ENCODE measurements around the gene GPR34.
A peak's percentile ranks its signal among the peaks of the same experiment; 100 is the strongest.

GPR34 gene

DNA sequence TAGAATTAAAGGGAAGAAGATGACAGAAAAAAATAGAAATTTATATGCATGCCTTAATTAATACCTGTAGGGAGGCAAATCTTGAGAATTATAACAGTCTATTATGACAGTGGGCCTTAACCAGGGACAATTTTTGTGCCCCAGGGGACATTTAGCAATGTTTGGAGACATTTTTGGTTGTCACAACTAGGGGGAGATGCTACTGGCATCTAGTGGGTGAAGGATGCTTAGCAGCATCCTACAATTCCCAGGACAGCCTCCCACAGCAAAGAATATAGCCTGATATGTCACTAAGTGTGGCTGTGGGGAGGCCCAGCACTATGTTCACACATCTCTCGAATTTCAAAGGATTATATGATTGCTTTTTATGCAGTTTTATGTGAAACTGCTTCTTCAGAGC, 45.8 kb downstream of the GPR34 start:
- DNase-seq (ENCODE audit: low spot score), result peak; percentile 14

DNA sequence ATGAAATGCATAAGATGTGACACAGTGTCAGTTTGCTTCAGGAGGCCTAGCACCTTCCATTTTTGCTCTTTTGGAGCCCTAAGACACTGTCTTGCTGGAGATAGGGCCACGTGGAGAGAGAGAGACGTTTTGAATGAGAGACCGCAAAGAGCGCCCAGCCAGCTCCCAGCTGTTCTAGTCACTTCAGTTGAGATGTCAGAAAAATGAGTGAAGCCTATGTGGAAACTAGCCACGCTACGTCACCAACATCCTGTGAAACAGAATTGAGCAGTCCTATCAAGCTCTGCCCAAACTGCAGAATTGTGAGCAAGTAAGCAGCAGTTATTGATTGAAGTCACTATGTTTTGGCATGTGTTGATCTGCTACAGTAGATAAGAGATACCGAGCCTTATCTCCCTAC, 48.3 kb downstream of the GPR34 start:
- no peak for DNase-seq (ENCODE audit: low spot score)

DNA sequence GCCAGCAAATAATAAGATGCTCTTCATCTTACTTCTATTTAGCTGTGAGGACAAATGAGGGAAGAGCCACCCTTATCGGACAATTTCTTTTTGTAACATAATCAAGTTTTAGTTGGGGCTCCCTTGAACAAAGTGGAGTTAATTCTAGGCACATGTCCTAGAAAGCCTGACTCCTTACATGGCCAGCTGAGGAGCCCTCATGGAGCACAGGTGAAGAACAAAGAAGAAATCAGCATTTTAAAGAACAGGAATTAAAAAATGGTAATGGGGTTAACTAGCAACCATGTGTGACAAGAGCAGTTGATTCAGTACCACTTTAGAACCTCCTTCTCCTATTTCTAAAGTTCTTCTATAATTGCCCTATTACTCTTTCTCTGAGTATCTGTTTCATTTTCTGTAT, 51.1 kb downstream of the GPR34 start:
- DNase-seq (ENCODE audit: low spot score), result no peak
